K562 (cell line): Measurements from ENCODE around the gene C1orf198. TPM values are rescaled to one million over a fixed set of nuclear protein-coding genes. Genes with fewer than 3 reads are reported as not detected.

Source experiments
- ATAC-seq: fragments of 200-7000 bp; cut with Tn5 transposase; 3 replicates; pipeline ENCODE4 v1.9.1; 2020; ENCODE audit warnings: moderate library complexity
- BruUV-seq: library from RNA; stranded (reverse); fragments of 400-500 nt; replicated peaks from 2 replicates; lab custom pipeline; 2021; lab: Mats Ljungman, UMichigan
- CTCF ChIA-PET: fragments of 300-600 bp; formaldehyde crosslinking; extraction: SDS; loops from one replicate; lab custom pipeline; 2021; ENCODE audit warnings: low intra/inter-chr PET ratio; lab: Yijun Ruan, JAX
- POLR2A ChIA-PET: fragments of 300-600, 350-650 bp; sonication (Branson Sonifier 250); formaldehyde crosslinking; extraction: SDS; loops from one replicate; lab custom pipeline; 2021; ENCODE audit warnings: antibody characterized with exemption, inconsistent platforms; lab: Yijun Ruan, JAX
- DNase-seq, 4 experiments: peaks; one replicate each; pipeline versions ENCODE4 v3.0.0 to v3.0.0-alpha.2; 2011 to 2018; ENCODE audit warnings: low spot score in 3 of 4, mixed read lengths in 3 of 4; ENCODE audit errors: extremely low read depth in 1 of 4
- FAIRE-seq: peaks from 2 replicates; lab custom pipeline; 2011; peaks lifted over from hg19 to GRCh38; lab: Jason Lieb, UNC
- H2AFZ ChIP-seq: 2 replicates; pipeline ENCODE4 v1.6.0; 2011; ENCODE audit warnings: low read depth, low read length, control low read depth, inconsistent platforms
- H3K27ac ChIP-seq: fragments of 200-600 bp; 3 replicates; pipeline ENCODE4 v1.8.0; 2011; ENCODE audit warnings: low read depth, mild to moderate bottlenecking, control low read depth, inconsistent platforms, low read length, moderate library complexity, mixed read lengths; ENCODE audit errors: extremely low read depth
- H3K27me3 ChIP-seq, 2 experiments: fragments of 300-600 bp in 1 of 2; 2 replicates in 1 of 2; 3 replicates in 1 of 2; pipeline versions ENCODE4 v1.6.0 to v1.8.0; 2011; ENCODE audit warnings: inconsistent platforms in 2 of 2, low read length in 2 of 2, mild to moderate bottlenecking in 1 of 2, mixed read lengths in 1 of 2, moderate library complexity in 1 of 2; ENCODE audit not compliant: control insufficient read depth in 2 of 2, insufficient read depth in 2 of 2
- H3K36me3 ChIP-seq: fragments of 300-600 bp; 3 replicates; pipeline ENCODE4 v1.8.0; 2011; ENCODE audit warnings: mild to moderate bottlenecking, low read length, inconsistent platforms; ENCODE audit not compliant: control insufficient read depth, insufficient read depth
- H3K4me1 ChIP-seq, 2 experiments: fragments of 200-600 bp in 1 of 2; replicated peaks in 1 of 2; 2 replicates in 1 of 2; 3 replicates in 1 of 2; pipeline versions ENCODE4 v1.5.1 to v1.8.0; 2011; ENCODE audit warnings: inconsistent platforms in 2 of 2, low read length in 2 of 2, mild to moderate bottlenecking in 1 of 2, mixed read lengths in 1 of 2, moderate library complexity in 1 of 2; ENCODE audit not compliant: control insufficient read depth in 2 of 2, insufficient read depth in 2 of 2
- H3K4me2 ChIP-seq: 2 replicates; pipeline ENCODE4 v1.6.1; 2011; ENCODE audit warnings: low read length, control low read depth, inconsistent platforms, mixed read lengths; ENCODE audit not compliant: insufficient read depth
- H3K4me3 ChIP-seq: fragments of 200-600 bp; sonication (generic), shearing (Covaris generic); 2 replicates; pipeline ENCODE4 v1.5.1; 2016; ENCODE audit warnings: control low read depth, inconsistent platforms
- H3K79me2 ChIP-seq: fragments of 200-600 bp; 3 replicates; pipeline ENCODE4 v1.8.0; 2011; ENCODE audit warnings: low read length, inconsistent platforms; ENCODE audit not compliant: control insufficient read depth, insufficient read depth
- H3K9ac ChIP-seq, 2 experiments: 2 replicates each; pipeline versions ENCODE4 v1.6.0 to v1.6.1; 2011; ENCODE audit warnings: low read depth in 2 of 2, low read length in 2 of 2, control low read depth in 1 of 2, inconsistent platforms in 1 of 2, mild to moderate bottlenecking in 1 of 2, mixed read lengths in 1 of 2; ENCODE audit not compliant: insufficient read depth in 1 of 2
- H3K9me1 ChIP-seq: one replicate; pipeline ENCODE4 v1.6.0; 2011; ENCODE audit warnings: inconsistent platforms, mild to moderate bottlenecking, low read length, moderate library complexity; ENCODE audit not compliant: control insufficient read depth, insufficient read depth
- H3K9me3 ChIP-seq: replicated peaks from 2 replicates; pipeline ENCODE4 v1.5.1; 2011; ENCODE audit warnings: low read depth, low read length, inconsistent platforms; ENCODE audit not compliant: control insufficient read depth, insufficient read depth
- H4K20me1 ChIP-seq: replicated peaks from 2 replicates; pipeline ENCODE4 v1.6.1; 2011; ENCODE audit warnings: low read length, inconsistent platforms, mixed read lengths; ENCODE audit not compliant: control insufficient read depth, insufficient read depth
- CBX8 ChIP-seq: fragments of 200-600 bp; sonication (generic); IDR thresholded peaks from 2 replicates; pipeline ENCODE4 v1.6.1; 2012; ENCODE audit warnings: borderline replicate concordance, mixed run types, low read depth, mild to moderate bottlenecking, moderate library complexity, mixed read lengths, low read length, control low read depth, inconsistent platforms; ENCODE audit not compliant: poor library complexity, severe bottlenecking; ENCODE audit errors: extremely low read depth
- FOXA1 ChIP-seq: fragments of 450-650 bp; IDR thresholded peaks from 2 replicates; pipeline ENCODE4 v1.6.1; 2016; ENCODE audit warnings: mild to moderate bottlenecking, borderline replicate concordance
- FOXP1 ChIP-seq: sonication (generic); formaldehyde crosslinking; IDR thresholded peaks from 2 replicates; pipeline ENCODE4 v1.8.0; 2022; ENCODE audit warnings: mild to moderate bottlenecking, missing genetic modification reagents
- GMEB1 ChIP-seq: fragments of 250-450 bp; sonication (Bioruptor Pico); IDR thresholded peaks from 2 replicates; pipeline ENCODE4 v1.4.0; 2020; ENCODE audit warnings: mild to moderate bottlenecking
- HDAC2 ChIP-seq: fragments of 450-650 bp; IDR thresholded peaks from 2 replicates; pipeline ENCODE4 v1.6.1; 2016; ENCODE audit warnings: mild to moderate bottlenecking
- HDGF ChIP-seq: fragments of 450-650 bp; IDR thresholded peaks from 2 replicates; pipeline ENCODE4 v1.6.1; 2016
- NR4A1 ChIP-seq, 2 experiments: fragments of 250-450 bp in 1 of 2; fragments of 450-650 bp in 1 of 2; sonication (Bioruptor Pico) in 1 of 2; IDR thresholded peaks; 2 replicates each; pipeline versions ENCODE4 v1.4.0 to v1.6.1; 2016 to 2020; ENCODE audit warnings: mild to moderate bottlenecking in 2 of 2, missing compliant biosample characterization in 1 of 2, missing genetic modification characterization in 1 of 2, moderate library complexity in 1 of 2
- POLR2AphosphoS5 ChIP-seq: IDR thresholded peaks from 2 replicates; pipeline ENCODE4 v1.6.1; 2011; ENCODE audit warnings: mild to moderate bottlenecking, low read depth, low read length, moderate library complexity; ENCODE audit not compliant: control insufficient read depth, insufficient read depth
- PPARD ChIP-seq: fragments of 250-450 bp; sonication (Bioruptor Pico); IDR thresholded peaks from 2 replicates; pipeline ENCODE4 v1.8.0; 2022; ENCODE audit warnings: inconsistent platforms, mild to moderate bottlenecking, moderate library complexity
- STAT5B ChIP-seq: fragments of 250-450 bp; sonication (Bioruptor Pico); IDR thresholded peaks from 2 replicates; pipeline ENCODE4 v1.8.0; 2021; ENCODE audit warnings: mild to moderate bottlenecking, inconsistent platforms
- TCF15 ChIP-seq: fragments of 250-450 bp; sonication (Bioruptor Pico); IDR thresholded peaks from 2 replicates; pipeline ENCODE4 v1.8.0; 2022; ENCODE audit warnings: moderate library complexity, mild to moderate bottlenecking, inconsistent platforms
- TEAD2 ChIP-seq: fragments of 450-650 bp; IDR thresholded peaks from 2 replicates; pipeline ENCODE4 v1.6.1; 2016; ENCODE audit warnings: missing genetic modification characterization, control low read depth, missing compliant biosample characterization
- TSC22D4 ChIP-seq: fragments of 450-650 bp; IDR thresholded peaks from 2 replicates; pipeline ENCODE4 v1.6.1; 2016; ENCODE audit warnings: missing genetic modification characterization, missing biosample characterization, control low read depth
- USF2 ChIP-seq: sonication (generic); formaldehyde crosslinking; IDR thresholded peaks from 2 replicates; pipeline ENCODE4 v1.5.0; 2020; ENCODE audit warnings: missing genetic modification reagents
- ZBTB7A ChIP-seq: IDR thresholded peaks from 2 replicates; pipeline ENCODE4 v1.6.1; 2011; ENCODE audit warnings: low read depth, mild to moderate bottlenecking, low read length, moderate library complexity, borderline replicate concordance; ENCODE audit not compliant: control insufficient read depth
- ZNF717 ChIP-seq: fragments of 250-450 bp; sonication (Bioruptor Pico); IDR thresholded peaks from 2 replicates; pipeline ENCODE4 v1.5.0; 2021
- WGBS: fragments of 100-300 bp; shearing (Covaris generic); methylation state at CpG from one replicate; pipeline ENCODE4 v1.1.6; 2016; ENCODE audit warnings: low coverage, mixed read lengths; ENCODE audit not compliant: insufficient coverage; ENCODE audit errors: missing lambda C conversion rate; 5-methylcytosine and 5-hydroxymethylcytosine counted together
- in situ Hi-C: fragments of 300-500 bp; cut with MboI; formaldehyde crosslinking; loops from 4 replicates; pipeline ENCODE4 v1.15.0; 2018; ENCODE audit warnings: inconsistent platforms, mixed read lengths
- intact Hi-C: fragments of 100-400 bp; cut with micrococcal nuclease; formaldehyde crosslinking; loops from 2 replicates; pipeline ENCODE4 v1.14.2; 2022
- polyA plus RNA-seq, 8 experiments: library from polyadenylated mRNA; depleted of rRNA in 4 of 8; stranded (reverse) in 5 of 8; unstranded in 3 of 8; fragments of >200 nt; fragmentation: Nextera tagmentation in 2 of 8; fragmentation: Illumina TruSeq in 1 of 8; extraction: Ambion mirVana in 2 of 8; extraction: Trizol in 1 of 8; gene quantifications; 2 replicates each; pipeline versions ENCODE4 v1.2.1 to v1.2.3, GENCODE V29; 2011 to 2014; ENCODE audit warnings: inconsistent platforms in 1 of 8, missing spikeins in 1 of 8
- total RNA-seq, 7 experiments: library from RNA; depleted of rRNA in 6 of 7; stranded (reverse); fragments of >200 nt in 6 of 7; fragmentation: Illumina TruSeq in 2 of 7; extraction: Trizol in 2 of 7; gene quantifications; 2 replicates each; pipeline versions ENCODE4 v1.2.1 to v1.2.3, GENCODE V29; 2011 to 2021; ENCODE audit warnings: low replicate concordance in 1 of 7
- TF ChIP-seq, protein P1 (sequence below): sonication (generic); formaldehyde crosslinking; IDR thresholded peaks from 2 replicates; pipeline ENCODE4 v1.8.0; 2023; ENCODE audit warnings: mild to moderate bottlenecking, missing genetic modification reagents
- TF ChIP-seq, protein P2 (sequence below): sonication (generic); formaldehyde crosslinking; IDR thresholded peaks from 2 replicates; pipeline ENCODE4 v1.8.1; 2023; ENCODE audit warnings: mild to moderate bottlenecking, missing genetic modification reagents, moderate library complexity

Gene C1orf198
- total and polyA plus RNA-seq, 9 of the 15 experiments (the other 6 are each of a cell fraction or from before 2014, with no cell fraction given) = 2.0 to 15.1 (median 10.4) TPM

GRCh38 chr1:230787471-230787870, 80.8 kb downstream of the C1orf198 start:
- in situ Hi-C loops (no loop called here), intact Hi-C loops (no loop called here)
- Histone ChIP-seq H3K79me2 (no peaks in the 10 kb centered on the region), H3K27me3 (peaks cover 29 to 38% of the 10 kb centered on the region in 2 experiments), H2AFZ (no peak overlapping the region), H3K4me3 (no peak overlapping the region), H3K9ac (no peak overlapping the region), H3K27ac (no peak overlapping the region), H3K4me2 (no peak overlapping the region), H4K20me1 (no peaks in the 10 kb centered on the region), H3K9me1 (no peaks in the 10 kb centered on the region), H3K9me3 (no peaks in the 10 kb centered on the region), H3K36me3 (no peaks in the 10 kb centered on the region), H3K4me1 (no peaks in the 10 kb centered on the region)
- WGBS = 0% methylated on average over 7 of the region's 7 CpGs
- ATAC-seq (no peak), DNase-seq (no peak), FAIRE-seq (no peak)
- CTCF ChIA-PET = interaction anchor here (0.6 kb wide), 1 partner anchor 229 kb away, joined by 8 read pairs; no protein-coding TSS in a partner anchor
- BruUV-seq = no TSS peak
- POLR2A ChIA-PET = interaction anchor here (0.8 to 0.9 kb wide), 2 partner anchors 11 to 504 kb away, joined by 3 read pairs; no protein-coding TSS in a partner anchor
- TF ChIP-seq PPARD (CRISPR knock-in tag) (no peak), NR4A1 (CRISPR knock-in tag; IDR thresholded peaks at IDR 0.05) (no peak), NR4A1 (tag; IDR thresholded peaks at IDR 0.05) (no peak), ZBTB7A (no peak), FOXP1 (CRISPR knock-in tag) (no peak), CBX8 (no peak), HDAC2 (no peak), GMEB1 (no peak), FOXA1 (no peak), ZNF717 (no peak), TCF15 (no peak), USF2 (CRISPR knock-in tag) (no peak), POLR2AphosphoS5 (no peak), HDGF (no peak), TSC22D4 (tag) (no peak), STAT5B (CRISPR knock-in tag) (no peak), TEAD2 (tag) (no peak)
- TF ChIP-seq, protein P1, sequence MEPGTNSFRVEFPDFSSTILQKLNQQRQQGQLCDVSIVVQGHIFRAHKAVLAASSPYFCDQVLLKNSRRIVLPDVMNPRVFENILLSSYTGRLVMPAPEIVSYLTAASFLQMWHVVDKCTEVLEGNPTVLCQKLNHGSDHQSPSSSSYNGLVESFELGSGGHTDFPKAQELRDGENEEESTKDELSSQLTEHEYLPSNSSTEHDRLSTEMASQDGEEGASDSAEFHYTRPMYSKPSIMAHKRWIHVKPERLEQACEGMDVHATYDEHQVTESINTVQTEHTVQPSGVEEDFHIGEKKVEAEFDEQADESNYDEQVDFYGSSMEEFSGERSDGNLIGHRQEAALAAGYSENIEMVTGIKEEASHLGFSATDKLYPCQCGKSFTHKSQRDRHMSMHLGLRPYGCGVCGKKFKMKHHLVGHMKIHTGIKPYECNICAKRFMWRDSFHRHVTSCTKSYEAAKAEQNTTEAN (CRISPR knock-in tag) = no peak
- TF ChIP-seq, protein P2, sequence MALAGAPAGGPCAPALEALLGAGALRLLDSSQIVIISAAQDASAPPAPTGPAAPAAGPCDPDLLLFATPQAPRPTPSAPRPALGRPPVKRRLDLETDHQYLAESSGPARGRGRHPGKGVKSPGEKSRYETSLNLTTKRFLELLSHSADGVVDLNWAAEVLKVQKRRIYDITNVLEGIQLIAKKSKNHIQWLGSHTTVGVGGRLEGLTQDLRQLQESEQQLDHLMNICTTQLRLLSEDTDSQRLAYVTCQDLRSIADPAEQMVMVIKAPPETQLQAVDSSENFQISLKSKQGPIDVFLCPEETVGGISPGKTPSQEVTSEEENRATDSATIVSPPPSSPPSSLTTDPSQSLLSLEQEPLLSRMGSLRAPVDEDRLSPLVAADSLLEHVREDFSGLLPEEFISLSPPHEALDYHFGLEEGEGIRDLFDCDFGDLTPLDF (CRISPR knock-in tag) = no peak
